Hematopoietic multipotent progenitor cell treated with erythropoietin and hydrocortisone succinate and interleukin-3 and kit ligand, for 8 days (in vitro differentiated cells): ENCODE data around the gene SYF2.
"Not testable (repeated sequence)": the region's sequence is repeated elsewhere in the genome, so short reads cannot be mapped to it uniquely, and the experiment has no call there.

Experiments used
- DNase-seq: peaks from one replicate; pipeline ENCODE4 v3.0.0-alpha.2; 2015

The SYF2 gene

DNA sequence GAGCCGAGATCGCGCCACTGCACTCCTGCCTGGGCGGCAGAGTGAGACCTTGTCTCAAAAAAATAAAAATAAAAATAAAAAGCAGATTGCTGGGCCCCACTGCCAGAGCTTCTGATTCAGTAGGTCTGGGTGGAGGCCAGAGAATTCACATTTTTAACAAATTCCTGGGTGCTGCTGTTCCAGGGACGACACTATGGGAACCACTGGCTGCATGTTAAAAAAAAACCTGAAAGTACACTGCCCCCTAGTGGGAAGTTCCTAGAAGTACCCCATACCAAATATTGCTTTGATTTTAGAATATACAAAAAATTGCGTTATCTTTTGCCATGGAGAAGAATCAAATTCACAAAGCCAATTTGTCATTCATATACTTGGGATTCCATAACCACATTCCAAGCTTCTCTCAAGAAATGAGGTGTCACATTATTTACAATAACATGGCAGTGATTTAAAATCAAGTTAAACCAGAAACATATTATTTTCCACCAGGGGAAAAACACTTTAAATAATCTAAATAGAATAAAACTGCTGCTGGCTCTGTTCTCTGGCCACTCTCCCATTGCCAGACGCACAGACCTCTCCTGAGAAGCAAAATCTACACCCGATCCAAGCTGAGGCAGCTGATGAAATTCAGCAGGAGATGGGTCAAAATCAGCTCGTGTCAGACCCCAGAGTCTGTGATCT, 27.4 kb downstream of the SYF2 start:
- peak; percentile 63 for DNase-seq

DNA sequence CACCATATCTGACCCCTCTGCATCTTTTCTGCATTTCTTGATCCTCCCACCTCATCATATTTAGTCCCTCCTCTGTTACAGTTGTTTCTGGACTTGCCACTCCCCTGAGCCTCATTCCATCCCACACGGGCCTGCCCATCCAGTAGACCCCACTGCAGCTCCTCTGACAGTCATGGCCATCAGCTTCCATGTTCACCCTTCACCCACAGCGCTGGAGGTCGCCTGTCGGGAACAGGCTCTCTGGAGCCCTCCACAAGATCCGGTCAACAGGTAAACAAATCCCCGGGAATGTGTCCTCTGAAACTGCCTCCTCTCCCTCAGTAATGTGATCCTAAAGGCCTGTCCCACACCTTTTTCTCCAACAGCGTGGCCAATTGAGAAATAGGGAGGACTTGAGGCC, 31.3 kb downstream of the SYF2 start:
- DNase-seq = no peak

GRCh38 chr1:25199819-25200620, 32.3 kb downstream of the SYF2 start:
- no peak for DNase-seq

- peak; percentile 9 for DNase-seq
Observed at GRCh38 chr1:25198663-25199252, 33.5 kb downstream of the SYF2 start.

DNA sequence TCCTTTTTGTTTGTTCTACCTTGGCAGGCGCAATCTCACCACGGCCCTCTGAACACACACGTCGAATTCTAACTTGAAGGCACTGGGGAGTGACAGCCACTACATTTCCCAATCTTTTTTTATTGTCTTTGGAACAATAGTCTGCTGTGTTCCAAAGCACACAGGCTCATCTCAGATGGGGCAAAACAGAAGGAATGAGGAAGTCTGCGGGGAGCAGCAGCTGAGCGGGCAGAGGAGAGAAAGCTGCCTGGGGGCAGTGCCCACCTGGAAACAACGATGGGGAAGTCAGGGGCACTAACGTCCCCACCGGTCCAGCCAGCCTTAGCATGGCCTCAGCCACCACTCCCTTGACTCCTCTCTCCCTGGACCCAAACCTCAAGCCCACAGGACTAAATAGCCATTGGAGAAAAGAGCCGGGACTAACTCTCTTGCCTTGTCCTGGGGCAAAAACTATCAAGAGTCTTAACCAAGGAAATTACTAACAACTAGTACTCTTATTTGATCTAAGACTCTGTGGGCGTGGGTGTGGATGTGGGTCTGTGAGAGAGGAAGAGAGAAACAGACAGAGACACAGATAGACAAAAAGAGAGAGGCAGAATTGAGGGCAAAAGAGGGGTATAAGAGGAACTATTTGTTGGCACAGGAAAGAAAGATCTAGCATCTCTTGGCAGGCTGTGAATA, 34.2 kb downstream of the SYF2 start:
- DNase-seq = no peak

- DNase-seq = no peak
Observed at GRCh38 chr1:25197235-25197975, 34.9 kb downstream of the SYF2 start.

DNA sequence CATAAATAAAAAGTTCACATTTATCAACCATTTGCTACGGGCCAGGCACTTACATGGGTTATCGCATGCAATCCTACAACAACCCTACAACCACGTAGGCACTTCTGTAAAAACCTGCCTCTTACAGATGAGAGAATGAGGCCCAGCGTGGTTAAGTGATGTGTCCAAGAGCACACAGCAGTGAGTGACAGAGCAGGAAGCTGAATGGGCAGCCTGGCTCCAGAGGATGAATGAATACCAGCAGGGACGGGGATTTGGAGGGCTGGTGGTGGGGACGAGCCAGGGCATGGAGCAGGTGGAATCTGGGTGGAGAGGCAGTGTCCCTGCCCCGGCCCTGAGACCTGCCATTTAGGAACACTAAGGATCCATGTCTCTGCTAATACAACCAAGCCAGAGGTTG, 35.5 kb downstream of the SYF2 start:
- no peak for DNase-seq

- DNase-seq = no peak
Observed at GRCh38 chr1:25195835-25196234, 36.5 kb downstream of the SYF2 start.

- DNase-seq = no peak
Observed at GRCh38 chr1:25194572-25195020, 37.7 kb downstream of the SYF2 start.

DNA sequence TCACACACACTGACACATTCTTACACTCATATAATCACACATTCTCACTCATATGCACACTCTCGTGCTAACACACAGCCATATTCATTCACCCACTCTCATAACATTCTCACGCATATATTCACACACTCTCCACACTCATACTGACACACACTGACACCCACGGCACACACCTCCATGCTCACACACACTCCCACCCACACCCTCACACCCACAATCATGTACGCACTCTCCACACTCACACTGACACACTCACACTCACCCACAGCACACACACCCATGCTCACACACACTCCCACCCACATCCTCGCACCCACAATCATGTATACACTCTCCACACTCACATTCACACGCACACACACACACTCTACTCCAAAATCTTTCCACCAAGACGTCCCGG, 38.2 kb downstream of the SYF2 start:
- DNase-seq = no peak

GRCh38 chr1:25193229-25193628, 39.1 kb downstream of the SYF2 start:
- DNase-seq = no peak

DNA sequence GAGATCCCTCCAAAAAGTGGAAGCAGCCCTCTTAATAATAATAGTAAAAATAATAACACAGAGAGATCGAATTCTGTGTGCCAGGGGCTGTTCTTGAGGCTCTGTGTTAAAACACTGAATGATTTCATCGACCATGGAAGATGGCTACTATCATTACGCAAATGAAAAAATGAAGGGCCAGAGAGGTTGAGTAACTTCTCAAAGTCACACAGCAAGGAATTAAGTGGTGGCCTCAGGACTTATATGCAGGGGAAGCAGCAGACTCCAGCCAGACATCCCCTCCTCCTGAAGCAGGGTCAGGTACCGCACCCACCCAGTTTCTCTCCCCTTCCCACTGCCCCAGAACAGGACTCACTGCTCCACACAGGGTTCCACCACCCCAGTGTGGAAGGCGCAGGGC, 40.1 kb downstream of the SYF2 start:
- no peak for DNase-seq

DNA sequence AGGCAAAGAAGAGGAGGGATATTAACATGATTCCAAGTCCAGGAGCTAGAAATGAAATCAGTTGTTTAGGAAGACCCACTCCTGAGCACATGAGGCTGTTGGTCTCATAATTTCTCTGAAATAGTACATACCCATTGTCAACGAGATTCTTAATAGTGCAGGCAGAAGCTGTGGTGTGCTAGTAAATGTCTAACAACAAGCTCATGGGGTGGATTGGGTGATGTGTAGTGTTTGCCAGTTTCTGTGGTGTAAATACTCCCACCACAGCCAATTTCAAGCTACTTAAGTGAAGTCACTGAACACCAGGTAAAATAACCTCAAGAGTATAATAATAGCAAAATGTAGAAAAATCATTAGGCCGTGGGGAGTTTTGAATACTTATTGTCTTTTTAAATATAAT, 42.0 kb downstream of the SYF2 start:
- no peak for DNase-seq

DNA sequence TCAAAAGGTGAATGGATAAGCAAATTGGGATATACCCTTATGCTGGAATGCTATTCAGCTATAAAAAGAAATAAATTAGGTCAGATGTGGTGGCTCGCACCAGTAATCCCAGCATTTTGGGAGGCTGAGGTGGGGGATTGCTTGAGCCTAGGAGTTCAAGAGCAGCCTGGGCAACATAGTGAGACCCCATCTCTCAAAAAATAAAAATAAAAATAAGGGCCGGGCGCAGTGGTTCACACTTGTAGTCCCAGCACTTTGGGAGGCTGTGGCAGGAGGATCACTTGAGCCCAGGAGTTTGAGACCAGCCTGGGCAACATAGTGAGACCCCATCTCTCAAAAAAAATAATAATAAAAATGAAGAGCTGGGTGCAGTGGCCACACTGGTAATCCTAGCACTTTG, 44.4 kb downstream of the SYF2 start:
- not testable (repeated sequence) for DNase-seq

GRCh38 chr1:25187077-25187476, 45.2 kb downstream of the SYF2 start:
- DNase-seq = no peak

- no peak for DNase-seq
Observed at GRCh38 chr1:25186161-25187007, 45.9 kb downstream of the SYF2 start.

- no peak for DNase-seq
Observed at GRCh38 chr1:25185409-25186160, 46.7 kb downstream of the SYF2 start.

DNA sequence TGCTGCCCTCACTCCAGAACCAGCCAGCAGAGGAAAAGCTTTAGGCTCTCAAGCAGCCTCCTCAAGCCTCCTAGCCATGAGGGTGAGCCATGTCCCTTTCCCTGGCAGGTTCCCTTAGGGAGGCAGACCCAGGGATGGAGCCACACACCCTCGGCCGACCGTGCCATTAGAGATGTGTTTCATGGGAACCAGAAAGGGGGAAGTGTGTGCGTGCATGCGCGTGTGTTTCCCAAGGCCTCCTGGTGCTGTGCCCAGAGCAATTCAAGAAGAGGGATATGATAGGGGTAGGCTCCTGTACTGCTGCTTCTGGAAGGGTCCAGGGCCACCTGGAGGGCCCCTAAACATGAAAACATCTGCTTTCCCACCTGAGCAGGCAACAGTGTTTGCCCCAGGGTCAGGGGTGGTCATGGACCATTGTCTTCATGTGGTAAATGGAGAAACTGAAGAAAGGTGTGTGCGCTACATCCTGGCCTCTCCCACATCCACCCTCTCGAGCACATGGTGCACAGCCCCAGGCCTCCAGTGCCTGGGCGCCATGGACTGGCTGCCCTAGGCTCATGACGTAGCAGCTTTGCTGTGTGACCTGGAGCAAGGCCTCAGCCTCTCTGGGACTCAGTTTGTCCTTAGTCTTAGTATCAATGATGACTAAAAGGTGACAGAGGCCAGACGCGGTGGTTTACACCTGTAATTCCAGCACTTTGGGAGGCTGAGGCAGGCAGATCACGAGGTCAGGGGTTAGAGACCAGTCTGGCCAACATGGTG, 48.1 kb downstream of the SYF2 start:
- no peak for DNase-seq

- no peak for DNase-seq
Observed at GRCh38 chr1:25183126-25183980, 48.9 kb downstream of the SYF2 start.
